GM23338 (cell line): ENCODE measurements around the gene UBA1. TPM values are rescaled to one million over a fixed set of nuclear protein-coding genes. Genes with fewer than 3 reads are reported as not detected.

Experiments used
- ATAC-seq: fragments of 200-7000 bp; cut with Tn5 transposase; 3 replicates; pipeline ENCODE4 v1.9.1; 2020
- DNase-seq: peaks from one replicate; pipeline ENCODE4 v3.0.0-alpha.2; 2015; ENCODE audit warnings: low spot score
- H2AFZ ChIP-seq: fragments of 200-600 bp; sonication (generic); 2 replicates; pipeline ENCODE4 v1.8.0; 2016; ENCODE audit warnings: antibody characterized with exemption, mild to moderate bottlenecking, moderate library complexity
- H3F3A ChIP-seq: fragments of 200-600 bp; sonication (generic); replicated peaks from 2 replicates; pipeline ENCODE4 v1.8.0; 2017; ENCODE audit warnings: antibody characterized with exemption, mixed run types, low read depth
- H3K27ac ChIP-seq: fragments of 200-600 bp; sonication (generic); 2 replicates; pipeline ENCODE4 v1.6.1; 2016; ENCODE audit warnings: low read depth
- H3K27me3 ChIP-seq: fragments of 200-600 bp; sonication (generic); 2 replicates; pipeline ENCODE4 v1.8.0; 2016; ENCODE audit warnings: mild to moderate bottlenecking, mixed run types, moderate library complexity; ENCODE audit not compliant: insufficient read depth
- H3K36me3 ChIP-seq: fragments of 200-600 bp; sonication (generic); 2 replicates; pipeline ENCODE4 v1.8.0; 2016; ENCODE audit warnings: mild to moderate bottlenecking; ENCODE audit not compliant: insufficient read depth
- H3K4me1 ChIP-seq: fragments of 200-600 bp; sonication (generic); 2 replicates; pipeline ENCODE4 v1.8.0; 2016; ENCODE audit warnings: mild to moderate bottlenecking, moderate library complexity; ENCODE audit not compliant: insufficient read depth
- H3K4me2 ChIP-seq: fragments of 200-600 bp; sonication (generic); 2 replicates; pipeline ENCODE4 v1.7.1; 2017; ENCODE audit warnings: mixed run types
- H3K4me3 ChIP-seq: fragments of 200-600 bp; sonication (generic); 2 replicates; pipeline ENCODE4 v1.6.1; 2016; ENCODE audit warnings: mixed run types
- H3K79me2 ChIP-seq: fragments of 200-600 bp; sonication (generic); replicated peaks from 2 replicates; pipeline ENCODE4 v1.8.0; 2017; ENCODE audit warnings: mild to moderate bottlenecking; ENCODE audit not compliant: insufficient read depth
- H3K9me2 ChIP-seq: fragments of 200-600 bp; sonication (generic); 2 replicates; pipeline ENCODE4 v1.8.0; 2017; ENCODE audit not compliant: insufficient read depth
- H4K20me1 ChIP-seq: fragments of 200-600 bp; sonication (generic); replicated peaks from 2 replicates; pipeline ENCODE4 v1.8.0; 2017; ENCODE audit warnings: mild to moderate bottlenecking; ENCODE audit not compliant: insufficient read depth
- H3K27ac Mint-ChIP-seq: 2 replicates; pipeline ENCODE4 v1.8.0; 2020; ENCODE audit warnings: inconsistent platforms, mild to moderate bottlenecking, moderate library complexity, mixed read lengths
- H3K27me3 Mint-ChIP-seq: 3 replicates; pipeline ENCODE4 v1.8.0; 2022; ENCODE audit warnings: low read depth, mild to moderate bottlenecking, moderate library complexity, mixed read lengths, inconsistent platforms; ENCODE audit not compliant: insufficient read depth, poor library complexity
- H3K36me3 Mint-ChIP-seq: 3 replicates; pipeline ENCODE4 v1.8.0; 2021; ENCODE audit warnings: low read depth, mild to moderate bottlenecking, inconsistent platforms, moderate library complexity, mixed read lengths
- H3K4me1 Mint-ChIP-seq: 3 replicates; pipeline ENCODE4 v1.8.0; 2020; ENCODE audit warnings: mild to moderate bottlenecking, inconsistent platforms, mixed read lengths
- H3K4me3 Mint-ChIP-seq: 3 replicates; pipeline ENCODE4 v1.8.0; 2021; ENCODE audit warnings: moderate library complexity, mild to moderate bottlenecking, inconsistent platforms, mixed read lengths
- H3K9me3 Mint-ChIP-seq: 3 replicates; pipeline ENCODE4 v1.8.0; 2020; ENCODE audit warnings: moderate library complexity, mild to moderate bottlenecking, inconsistent platforms, mixed read lengths
- CREB1 ChIP-seq: fragments of 250-450 bp; sonication (Bioruptor Pico); IDR thresholded peaks from 2 replicates; pipeline ENCODE4 v1.5.0; 2020; ENCODE audit warnings: low read depth, mild to moderate bottlenecking, moderate library complexity
- CTCF ChIP-seq, 2 experiments: fragments of 200-600 bp in 1 of 2; sonication (generic) in 1 of 2; conservative IDR thresholded peaks; 2 replicates each; pipeline versions ENCODE4 v1.5.1 to v1.6.1; 2016 to 2017; ENCODE audit warnings: antibody characterized with exemption in 2 of 2, low read depth in 2 of 2, mild to moderate bottlenecking in 2 of 2, moderate library complexity in 1 of 2
- ETS1 ChIP-seq: IDR thresholded peaks from 2 replicates; pipeline ENCODE4 v1.6.1; 2016; ENCODE audit warnings: antibody characterized with exemption
- REST ChIP-seq: IDR thresholded peaks from one replicate; pipeline ENCODE4 v1.6.1; 2018; ENCODE audit warnings: antibody characterized with exemption; ENCODE audit not compliant: unreplicated experiment
- STAT1 ChIP-seq: IDR thresholded peaks from one replicate; pipeline ENCODE4 v1.6.1; 2016; ENCODE audit warnings: antibody characterized with exemption; ENCODE audit not compliant: unreplicated experiment
- ZNF462 ChIP-seq: fragments of 250-450 bp; sonication (Bioruptor Pico); IDR thresholded peaks from 2 replicates; pipeline ENCODE4 v1.5.0; 2020; ENCODE audit warnings: mild to moderate bottlenecking, moderate library complexity
- polyA plus RNA-seq: library from polyadenylated mRNA; unstranded; fragments of >200 nt; fragmentation: Nextera tagmentation; extraction: Ambion mirVana; gene quantifications from 2 replicates; pipeline ENCODE4 v1.2.1, GENCODE V29; 2016
- total RNA-seq: library from RNA; depleted of rRNA; stranded (reverse); fragments of >200 nt; shearing (Covaris generic); gene quantifications from 2 replicates; pipeline ENCODE4 v1.2.3, GENCODE V29; 2014

The UBA1 gene
- total and polyA plus RNA-seq, 2 experiments from 2014 or later, result 104 to 377 TPM

GRCh38 chrX:47158131-47158530 is 35.5 kb upstream of the UBA1 start:
- Histone ChIP-seq H2AFZ (no peak overlapping the region), H3K9me2 (no peaks in the 10 kb centered on the region), H3K27me3 (no peaks in the 10 kb centered on the region), H3K27ac (no peak overlapping the region), H3K36me3 (no peaks in the 10 kb centered on the region), H3K4me3 (no peak overlapping the region), H3K4me1 (no peaks in the 10 kb centered on the region), H3F3A (no peaks in the 10 kb centered on the region), H4K20me1 (no peaks in the 10 kb centered on the region; the same call in 1 of the 2 replicates), H3K4me2 (no peak overlapping the region), H3K79me2 (peaks cover 71% of the 10 kb centered on the region)
- no peak overlapping the region for H3K4me3 Mint-ChIP-seq
- peaks cover 2% of the 10 kb centered on the region for H3K27me3 Mint-ChIP-seq
- ATAC-seq (peak; percentile 76), DNase-seq (peak; percentile 40)
- H3K9me3 Mint-ChIP-seq, result no peaks in the 10 kb centered on the region
- H3K4me1 Mint-ChIP-seq, result no peaks in the 10 kb centered on the region
- peaks cover 52% of the 10 kb centered on the region for H3K36me3 Mint-ChIP-seq
- no peak overlapping the region for H3K27ac Mint-ChIP-seq
- TF ChIP-seq ZNF462 (CRISPR knock-in tag) (no peak), CTCF (conservative IDR thresholded peaks at IDR 0.05; ENCODE audit: low read depth in 2 of 2) (peak; percentile 37 to 58)

GRCh38 chrX:47158781-47159180 is 34.8 kb upstream of the UBA1 start:
- Mint-ChIP-seq H3K4me3 (no peak overlapping the region), H3K9me3 (no peaks in the 10 kb centered on the region), H3K4me1 (no peaks in the 10 kb centered on the region), H3K27ac (no peak overlapping the region), H3K36me3 (peaks cover 47% of the 10 kb centered on the region), H3K27me3 (peaks cover 2% of the 10 kb centered on the region)
- Histone ChIP-seq H3K4me2 (no peak overlapping the region), H3K36me3 (no peaks in the 10 kb centered on the region), H3K9me2 (no peaks in the 10 kb centered on the region), H3K79me2 (peaks cover 68% of the 10 kb centered on the region), H3K27ac (no peak overlapping the region), H3F3A (no peaks in the 10 kb centered on the region), H3K4me1 (no peaks in the 10 kb centered on the region), H3K27me3 (no peaks in the 10 kb centered on the region), H4K20me1 (no peaks in the 10 kb centered on the region; the same call in 1 of the 2 replicates), H3K4me3 (no peak overlapping the region), H2AFZ (no peak overlapping the region)
- ATAC-seq, result no peak
- DNase-seq, result no peak
- TF ChIP-seq CREB1 (CRISPR knock-in tag), result no peak
- TF ChIP-seq REST, result no peak
- no peak for TF ChIP-seq STAT1
- no peak for TF ChIP-seq CTCF (conservative IDR thresholded peaks at IDR 0.05; ENCODE audit: low read depth in 2 of 2)
- TF ChIP-seq ETS1, result no peak
